HEK293 (cell line): ENCODE data around the gene PALD1.

Experiments
- CTCF ChIP-seq: fragments of 450-650 bp; formaldehyde crosslinking; IDR thresholded peaks from 2 replicates; pipeline ENCODE4 v1.5.1; 2016; ENCODE audit warnings: missing biosample characterization, missing genetic modification characterization
- FEZF1 ChIP-seq: fragments of 450-650 bp; formaldehyde crosslinking; IDR thresholded peaks from 2 replicates; pipeline ENCODE4 v1.5.1; 2016; ENCODE audit warnings: missing biosample characterization, missing genetic modification characterization
- HIC1 ChIP-seq: fragments of 450-650 bp; formaldehyde crosslinking; IDR thresholded peaks from 2 replicates; pipeline ENCODE4 v1.5.1; 2016; ENCODE audit warnings: missing biosample characterization, missing genetic modification characterization
- INSM2 ChIP-seq: fragments of 450-650 bp; formaldehyde crosslinking; IDR thresholded peaks from 2 replicates; pipeline ENCODE4 v1.5.1; 2016; ENCODE audit warnings: missing biosample characterization, missing genetic modification characterization
- KLF17 ChIP-seq: fragments of 450-650 bp; formaldehyde crosslinking; IDR thresholded peaks from 2 replicates; pipeline ENCODE4 v1.5.1; 2016; ENCODE audit warnings: missing biosample characterization, missing genetic modification characterization
- MYNN ChIP-seq: fragments of 450-650 bp; formaldehyde crosslinking; IDR thresholded peaks from 2 replicates; pipeline ENCODE4 v1.5.1; 2016; ENCODE audit warnings: missing biosample characterization, missing genetic modification characterization, borderline replicate concordance
- OSR2 ChIP-seq: fragments of 450-650 bp; formaldehyde crosslinking; IDR thresholded peaks from 2 replicates; pipeline ENCODE4 v1.5.1; 2016; ENCODE audit warnings: missing biosample characterization, missing genetic modification characterization
- ZBTB1 ChIP-seq: fragments of 450-650 bp; formaldehyde crosslinking; IDR thresholded peaks from 2 replicates; pipeline ENCODE4 v1.5.1; 2016; ENCODE audit warnings: missing biosample characterization, missing genetic modification characterization
- ZEB2 ChIP-seq: fragments of 450-650 bp; formaldehyde crosslinking; IDR thresholded peaks from 2 replicates; pipeline ENCODE4 v1.5.1; 2016; ENCODE audit warnings: missing biosample characterization, missing genetic modification characterization
- ZNF112 ChIP-seq: fragments of 450-650 bp; formaldehyde crosslinking; IDR thresholded peaks from 2 replicates; pipeline ENCODE4 v1.5.0; 2017; ENCODE audit warnings: missing biosample characterization, missing genetic modification characterization
- ZNF133 ChIP-seq: fragments of 450-650 bp; formaldehyde crosslinking; IDR thresholded peaks from 2 replicates; pipeline ENCODE4 v1.5.1; 2016; ENCODE audit warnings: missing biosample characterization, missing genetic modification characterization
- ZNF146 ChIP-seq: fragments of 450-650 bp; formaldehyde crosslinking; IDR thresholded peaks from 2 replicates; pipeline ENCODE4 v1.5.1; 2016; ENCODE audit warnings: missing biosample characterization, missing genetic modification characterization
- ZNF26 ChIP-seq: fragments of 450-650 bp; formaldehyde crosslinking; IDR thresholded peaks from 2 replicates; pipeline ENCODE4 v1.5.1; 2016; ENCODE audit warnings: missing biosample characterization, missing genetic modification characterization
- ZNF266 ChIP-seq: fragments of 450-650 bp; formaldehyde crosslinking; IDR thresholded peaks from 2 replicates; pipeline ENCODE4 v1.5.1; 2016; ENCODE audit warnings: missing biosample characterization, missing genetic modification characterization, low read depth
- ZNF324 ChIP-seq: fragments of 450-650 bp; formaldehyde crosslinking; IDR thresholded peaks from 2 replicates; pipeline ENCODE4 v1.5.1; 2016; ENCODE audit warnings: missing biosample characterization, missing genetic modification characterization
- ZNF335 ChIP-seq: fragments of 450-650 bp; formaldehyde crosslinking; conservative IDR thresholded peaks from 2 replicates; pipeline ENCODE4 v1.5.1; 2016; ENCODE audit warnings: missing biosample characterization, missing genetic modification characterization
- ZNF341 ChIP-seq: fragments of 450-650 bp; formaldehyde crosslinking; IDR thresholded peaks from 2 replicates; pipeline ENCODE4; 2016; ENCODE audit warnings: low read depth, missing biosample characterization, missing genetic modification characterization
- ZNF366 ChIP-seq: fragments of 450-650 bp; formaldehyde crosslinking; conservative IDR thresholded peaks from 2 replicates; pipeline ENCODE4 v1.5.1; 2016; ENCODE audit warnings: missing biosample characterization, missing genetic modification characterization
- ZNF571 ChIP-seq: fragments of 450-650 bp; formaldehyde crosslinking; IDR thresholded peaks from 2 replicates; pipeline ENCODE4 v1.5.0; 2017; ENCODE audit warnings: missing biosample characterization, missing genetic modification characterization
- ZNF624 ChIP-seq: fragments of 450-650 bp; formaldehyde crosslinking; IDR thresholded peaks from 2 replicates; pipeline ENCODE4 v1.5.1; 2017; ENCODE audit warnings: missing biosample characterization, missing genetic modification characterization
- ZNF645 ChIP-seq: fragments of 450-650 bp; formaldehyde crosslinking; IDR thresholded peaks from 2 replicates; pipeline ENCODE4; 2016; ENCODE audit warnings: missing biosample characterization, missing genetic modification characterization
- ZNF677 ChIP-seq: fragments of 450-650 bp; IDR thresholded peaks from 2 replicates; pipeline ENCODE4 v1.5.0; 2018; ENCODE audit warnings: missing biosample characterization, mild to moderate bottlenecking, missing genetic modification characterization, moderate library complexity
- ZNF692 ChIP-seq: fragments of 450-650 bp; formaldehyde crosslinking; IDR thresholded peaks from 2 replicates; pipeline ENCODE4 v1.5.1; 2016; ENCODE audit warnings: missing biosample characterization, missing genetic modification characterization
- ZNF791 ChIP-seq: fragments of 450-650 bp; formaldehyde crosslinking; IDR thresholded peaks from 2 replicates; pipeline ENCODE4 v1.5.1; 2016; ENCODE audit warnings: missing biosample characterization, missing genetic modification characterization
- ZSCAN16 ChIP-seq: fragments of 450-650 bp; formaldehyde crosslinking; IDR thresholded peaks from 2 replicates; pipeline ENCODE4 v1.5.1; 2016; ENCODE audit warnings: missing biosample characterization, missing genetic modification characterization
- ZSCAN30 ChIP-seq: fragments of 450-650 bp; IDR thresholded peaks from 2 replicates; pipeline ENCODE4 v1.5.1; 2018; ENCODE audit warnings: missing biosample characterization, mild to moderate bottlenecking, missing genetic modification characterization, moderate library complexity
- ZSCAN4 ChIP-seq: fragments of 450-650 bp; formaldehyde crosslinking; IDR thresholded peaks from 2 replicates; pipeline ENCODE4 v1.5.1; 2017; ENCODE audit warnings: missing biosample characterization, missing genetic modification characterization

PALD1 gene

GRCh38 chr10:70478191-70479164 lies at the start of gene PALD1 (continued):
- TF ChIP-seq ZNF645 (tag by site-specific recombination) (no peak), ZNF677 (tag by site-specific recombination) (0 out of 2 replicates have a peak, but pooled peaks have one; percentile 32), ZSCAN4 (no peak), ZNF791 (no peak), ZNF624 (tag by site-specific recombination) (no peak), ZNF366 (no peak), ZNF324 (tag by site-specific recombination) (no peak), ZEB2 (tag by site-specific recombination) (0 out of 2 replicates have a peak, but pooled peaks have one; percentile 8), ZNF692 (tag by site-specific recombination) (peak; percentile 63; the same call in 1 of the 2 replicates), ZSCAN30 (tag by site-specific recombination) (peak; percentile 72), ZNF133 (no peak), ZNF341 (tag by site-specific recombination) (peak; percentile 98), ZNF571 (no peak), KLF17 (no peak), ZNF266 (tag by site-specific recombination) (no peak), ZNF146 (no peak), ZSCAN16 (tag by site-specific recombination) (no peak), ZNF112 (tag by site-specific recombination) (no peak), ZNF335 (tag by site-specific recombination) (peak; percentile 96; the same call in 1 of the 2 replicates), OSR2 (tag by site-specific recombination) (no peak), ZNF26 (tag by site-specific recombination) (no peak), ZBTB1 (no peak), CTCF (peak; percentile 60; the same call in 1 of the 2 replicates), HIC1 (no peak), INSM2 (no peak), MYNN (tag by site-specific recombination) (no peak), FEZF1 (tag by site-specific recombination) (no peak)
